Tibial artery (tissue), 4 donors: ENCODE results near the gene WDR46.

Source experiments
- DNase-seq, 2 donors: peaks; one replicate each; pipeline ENCODE4 v3.0.0-alpha.2; 2019
- H3K27ac ChIP-seq, 2 donors: fragments of 200-600 bp; sonication (generic) in 1 of 2; 1 replicate in 1 of 2; 2 replicates in 1 of 2; pipeline ENCODE4 v1.5.1; 2018 to 2019; ENCODE audit warnings: mild to moderate bottlenecking in 1 of 2
- H3K27me3 ChIP-seq, 2 donors: fragments of 200-600 bp; sonication (generic) in 1 of 2; one replicate each; pipeline versions ENCODE4 v1.5.1 to v1.6.0; 2016 to 2019
- H3K36me3 ChIP-seq, 3 donors: fragments of 200-600 bp; sonication (generic) in 2 of 3; one replicate each; pipeline ENCODE4 v1.5.1; 2016 to 2019; ENCODE audit warnings: mild to moderate bottlenecking in 2 of 3
- H3K4me1 ChIP-seq, 4 donors: fragments of 200-600 bp; sonication (generic) in 2 of 4; 1 replicate in 3 of 4; 2 replicates in 1 of 4; pipeline ENCODE4 v1.5.1; 2016 to 2019
- H3K4me3 ChIP-seq, 2 donors: fragments of 200-600 bp; sonication (generic) in 1 of 2; 1 replicate in 1 of 2; 2 replicates in 1 of 2; pipeline ENCODE4 v1.5.1; 2018 to 2019; ENCODE audit warnings: mild to moderate bottlenecking in 2 of 2
- H3K9me3 ChIP-seq, 3 donors: fragments of 200-600 bp; sonication (generic) in 1 of 3; one replicate each; pipeline ENCODE4 v1.5.1; 2016 to 2019
- CTCF ChIP-seq, 2 experiments: fragments of 200-600 bp in 1 of 2; fragments of 450-650 bp in 1 of 2; IDR thresholded peaks; one replicate each; pipeline ENCODE4 v1.5.1; 2017 to 2019; ENCODE audit warnings: antibody characterized with exemption in 2 of 2, mild to moderate bottlenecking in 1 of 2, moderate library complexity in 1 of 2
- intact Hi-C: fragments of 100-400 bp; cut with DNase I; formaldehyde crosslinking; loops from one replicate; pipeline ENCODE4 v1.15.0; 2023; ENCODE audit warnings: low total_unique reads

Gene WDR46

GRCh38 chr6:33292996-33293682 is 4.1 kb upstream of the WDR46 start:
- intact Hi-C loops, result loop anchor here (10.0 kb wide), 1 partner anchor 122 kb away; the partner anchor contains the start of genes CUTA and PHF1
- H3K4me3 ChIP-seq, result no peak overlapping the region
- DNase-seq, result no peak
- H3K9me3 ChIP-seq, result no peaks in the 10 kb centered on the region
- no peak for TF ChIP-seq CTCF (IDR thresholded peaks at IDR 0.05)
- H3K27me3 ChIP-seq, result no peaks in the 10 kb centered on the region
- no peak overlapping the region for H3K27ac ChIP-seq
- peaks cover 4 to 41% (median 29%) of the 10 kb centered on the region in 4 donors for H3K4me1 ChIP-seq
- H3K36me3 ChIP-seq, result peaks cover 15 to 60% (median 50%) of the 10 kb centered on the region in 3 donors

GRCh38 chr6:33290459-33290858 is 1.4 kb upstream of the WDR46 start:
- Histone ChIP-seq H3K36me3 (peaks cover 34 to 67% (median 56%) of the 10 kb centered on the region in 3 donors), H3K27ac (peak overlapping the region in 1 of 2 donors; percentile 81), H3K9me3 (no peaks in the 10 kb centered on the region), H3K27me3 (no peaks in the 10 kb centered on the region), H3K4me1 (peaks cover 4 to 25% (median 22%) of the 10 kb centered on the region in 4 donors), H3K4me3 (peak overlapping the region; percentile 73 to 79)
- intact Hi-C loops, result loop anchor here (10.0 kb wide), 1 partner anchor 124 kb away; the partner anchor contains the start of genes CUTA and PHF1
- DNase-seq, result no peak
- no peak for TF ChIP-seq CTCF (IDR thresholded peaks at IDR 0.05)

GRCh38 chr6:33289784-33290315 is 811 bp upstream of the WDR46 start:
- H3K4me1 ChIP-seq, result peaks cover 4 to 25% (median 22%) of the 10 kb centered on the region in 4 donors
- no peaks in the 10 kb centered on the region for H3K27me3 ChIP-seq
- TF ChIP-seq CTCF (IDR thresholded peaks at IDR 0.05), result no peak
- H3K9me3 ChIP-seq, result no peaks in the 10 kb centered on the region
- DNase-seq, result no peak
- H3K27ac ChIP-seq, result peak overlapping the region; percentile 69 to 81
- H3K4me3 ChIP-seq, result peak overlapping the region; percentile 73 to 79
- H3K36me3 ChIP-seq, result peaks cover 34 to 67% (median 54%) of the 10 kb centered on the region in 3 donors
- intact Hi-C loops, result loop anchor here (10.0 kb wide), 1 partner anchor 125 kb away; the partner anchor contains the start of genes CUTA and PHF1

- H3K27me3 ChIP-seq, result no peaks in the 10 kb centered on the region
- intact Hi-C loops, result no loop called here
- TF ChIP-seq CTCF (IDR thresholded peaks at IDR 0.05), result no peak
- H3K4me3 ChIP-seq, result peak overlapping the region; percentile 73 to 79
- H3K9me3 ChIP-seq, result no peaks in the 10 kb centered on the region
- peak overlapping the region; percentile 69 to 81 for H3K27ac ChIP-seq
- H3K36me3 ChIP-seq, result peaks cover 31 to 66% (median 54%) of the 10 kb centered on the region in 3 donors
- no peak for DNase-seq
- H3K4me1 ChIP-seq, result peaks cover 4 to 25% (median 22%) of the 10 kb centered on the region in 4 donors
These were observed 708 bp downstream of the WDR46 start for GRCh38 chr6:33288141-33288920.
